Ovary (tissue), 9 donors: ENCODE data around the gene ELP4. TPM values are rescaled to one million over a fixed set of nuclear protein-coding genes. Genes with fewer than 3 reads are reported as not detected.

Experiments used
- DNase-seq, 5 donors: peaks; one replicate each; pipeline ENCODE4 v3.0.0-alpha.2; 2019 to 2020
- H3K27ac ChIP-seq, 2 donors: fragments of 200-600 bp; one replicate each; pipeline versions ENCODE4 v1.5.1 to v1.8.0; 2019 to 2022
- H3K27me3 ChIP-seq: fragments of 200-600 bp; one replicate; pipeline ENCODE4 v1.8.0; 2022
- H3K36me3 ChIP-seq: fragments of 200-600 bp; sonication (generic); one replicate; pipeline ENCODE4 v1.5.1; 2019
- H3K4me1 ChIP-seq: one replicate; pipeline ENCODE4 v1.8.1; 2013; ENCODE audit warnings: mild to moderate bottlenecking, moderate library complexity; ENCODE audit not compliant: insufficient read depth
- H3K4me3 ChIP-seq: fragments of 200-600 bp; sonication (generic); one replicate; pipeline ENCODE4 v1.5.1; 2017
- H3K9me3 ChIP-seq, 2 donors: fragments of 200-600 bp in 1 of 2; sonication (generic) in 1 of 2; one replicate each; pipeline versions ENCODE4 v1.5.1 to v1.8.1; 2013 to 2019; ENCODE audit warnings: mild to moderate bottlenecking in 1 of 2, moderate library complexity in 1 of 2
- CTCF ChIP-seq, 3 donors: fragments of 450-650 bp in 2 of 3; fragments of 200-600 bp in 1 of 3; IDR thresholded peaks; one replicate each; pipeline versions ENCODE4 v1.5.1 to v1.8.0; 2016 to 2022; ENCODE audit warnings: antibody characterized with exemption in 3 of 3, mild to moderate bottlenecking in 1 of 3
- EP300 ChIP-seq: sonication (generic); formaldehyde crosslinking; IDR thresholded peaks from one replicate; pipeline ENCODE4 v1.6.1; 2017; ENCODE audit warnings: antibody characterized with exemption
- POLR2A ChIP-seq: fragments of 450-650 bp; IDR thresholded peaks from one replicate; pipeline ENCODE4 v1.6.1; 2017; ENCODE audit warnings: antibody characterized with exemption, mild to moderate bottlenecking, moderate library complexity
- WGBS, 3 donors: extraction: QIAGEN DNeasy Blood & Tissue Kit in 1 of 3; methylation state at CpG; one replicate each; pipeline versions ENCODE4 v1.1.5 to v1.1.7; 2013 to 2017; 5-methylcytosine and 5-hydroxymethylcytosine counted together
- intact Hi-C, 4 donors: fragments of 100-400 bp; cut with DNase I; formaldehyde crosslinking; loops; one replicate each; pipeline versions ENCODE4 v1.11.0 to v1.15.1; 2022 to 2023
- polyA plus RNA-seq, 2 donors: library from polyadenylated mRNA; stranded (reverse); fragments of 200-250 nt in 1 of 2; fragments of 350-450 nt in 1 of 2; fragmentation: Illumina TruSeq in 1 of 2; extraction: RNeasy Lipid Tissue Mini Kit (QIAGEN cat#74804) in 1 of 2; gene quantifications; one replicate each; pipeline ENCODE4 v1.2.3, GENCODE V29; 2013 to 2014
- total RNA-seq, 7 donors: library from RNA; depleted of rRNA in 2 of 7; stranded (reverse); fragments of >200 nt in 2 of 7; fragmentation: NEBNext Ultra II Directional in 3 of 7; extraction: Animal tissue kit (Norgen Biotek cat#: 25700) in 3 of 7; gene quantifications; one replicate each; pipeline versions ENCODE4 v1.1.0 to v1.2.4, GENCODE V29; 2016 to 2023
- donor health status: DM: no; HTN: no; CAD: no; lungs with moderate emphysema.
- donor health status: DM: no; HTN: no; CAD: no.
- donor health status: Bipolar disorder and iron deficiency.
- donor health status: DM: yes; HTN: yes; CAD: no.
- donor health status: DM: no; HTN: no; CAD: no.
- donor health status: DM: yes; HTN: yes; CAD: no.

Gene ELP4
- total and polyA plus RNA-seq, 9 donors = 9.7 to 25.8 (median 13.8) TPM

GRCh38 chr11:31798057-31798553 lies 288.5 kb downstream of the ELP4 start:
- Histone ChIP-seq H3K27ac (no peak overlapping the region), H3K4me1 (no peaks in the 10 kb centered on the region), H3K4me3 (no peak overlapping the region), H3K9me3 (no peaks in the 10 kb centered on the region), H3K36me3 (no peaks in the 10 kb centered on the region), H3K27me3 (peaks cover 3% of the 10 kb centered on the region)
- no peak for DNase-seq
- TF ChIP-seq POLR2A (no peak), EP300 (no peak), CTCF (IDR thresholded peaks at IDR 0.05) (no peak)
- 7 to 10% (median 9%) methylated on average over 21 of the region's 21 CpGs for WGBS, 3 donors
- intact Hi-C loops = no loop called here

- Histone ChIP-seq H3K9me3 (no peaks in the 10 kb centered on the region), H3K27me3 (peaks cover 3% of the 10 kb centered on the region), H3K4me3 (no peak overlapping the region), H3K4me1 (no peaks in the 10 kb centered on the region), H3K27ac (no peak overlapping the region), H3K36me3 (no peaks in the 10 kb centered on the region)
- DNase-seq = no peak
- intact Hi-C loops = no loop called here
- 3 to 8% (median 4%) methylated on average over 55 to 60 of the region's 60 CpGs for WGBS, 3 donors
- no peak for TF ChIP-seq EP300
- no peak for TF ChIP-seq POLR2A
- TF ChIP-seq CTCF (IDR thresholded peaks at IDR 0.05) = no peak
These were observed 289.2 kb downstream of the ELP4 start for GRCh38 chr11:31798554-31799434.

- no peak for DNase-seq
- TF ChIP-seq POLR2A (no peak), CTCF (IDR thresholded peaks at IDR 0.05) (no peak), EP300 (no peak)
- no peaks in the 10 kb centered on the region for H3K4me1 ChIP-seq
- H3K9me3 ChIP-seq = no peaks in the 10 kb centered on the region
- no peaks in the 10 kb centered on the region for H3K36me3 ChIP-seq
- H3K27me3 ChIP-seq = peaks cover 6% of the 10 kb centered on the region
- H3K27ac ChIP-seq = no peak overlapping the region
- intact Hi-C loops = no loop called here
- no peak overlapping the region for H3K4me3 ChIP-seq
- WGBS, 3 donors = 3 to 5% (median 3%) methylated on average over 48 of the region's 48 CpGs
These were observed 290.1 kb downstream of the ELP4 start for GRCh38 chr11:31799435-31800397.
